Naive thymus-derived CD4-positive, alpha-beta T cell (primary cell): ENCODE measurements around the gene MMRN1. TPM values are rescaled to one million over a fixed set of nuclear protein-coding genes. Genes with fewer than 3 reads are reported as not detected.
A peak's percentile ranks its signal among the peaks of the same experiment; 100 is the strongest.

ENCODE experiments used
- ATAC-seq: fragments of 150-1000 bp; cut with Tn5 transposase; 2 replicates; pipeline ENCODE4 v1.10.0; 2021; ENCODE audit warnings: mild to moderate bottlenecking, moderate library complexity
- CTCF ChIA-PET: fragments of 350-600 bp; sonication (Branson Sonifier 250); formaldehyde crosslinking; loops from one replicate; lab custom pipeline; 2021; ENCODE audit warnings: antibody characterized with exemption; lab: Charles Lee
- POLR2A ChIA-PET: fragments of 350-600 bp; sonication (Branson Sonifier 250); formaldehyde crosslinking; loops from one replicate; lab custom pipeline; 2021; ENCODE audit warnings: antibody characterized with exemption, inconsistent platforms; lab: Charles Lee
- DNase-seq, 9 donors: peaks; one replicate each; pipeline versions ENCODE4 v3.0.0 to v3.0.0-alpha.2; 2020 to 2022; ENCODE audit warnings: mixed read lengths in 1 of 9
- H3K27ac ChIP-seq: one replicate; pipeline ENCODE4 v1.7.0; 2013; ENCODE audit warnings: mild to moderate bottlenecking, low read depth, low read length, moderate library complexity
- H3K27me3 ChIP-seq, 2 donors: one replicate each; pipeline ENCODE4 v1.7.0; 2013; ENCODE audit warnings: low read length in 2 of 2, mild to moderate bottlenecking in 2 of 2, moderate library complexity in 2 of 2; ENCODE audit not compliant: control insufficient read depth in 2 of 2, insufficient read depth in 2 of 2
- H3K36me3 ChIP-seq, 3 experiments: 1 replicate in 2 of 3; 2 replicates in 1 of 3; pipeline ENCODE4 v1.7.0; 2013; ENCODE audit warnings: low read length in 3 of 3, mild to moderate bottlenecking in 3 of 3, moderate library complexity in 1 of 3; ENCODE audit not compliant: insufficient read depth in 3 of 3, control insufficient read depth in 2 of 3
- H3K4me1 ChIP-seq, 2 donors: one replicate each; pipeline ENCODE4 v1.7.0; 2013; ENCODE audit warnings: low read length in 2 of 2, mild to moderate bottlenecking in 2 of 2, moderate library complexity in 1 of 2; ENCODE audit not compliant: control insufficient read depth in 2 of 2, insufficient read depth in 2 of 2
- H3K4me3 ChIP-seq: 2 replicates; pipeline ENCODE4 v1.7.0; 2013; ENCODE audit warnings: mild to moderate bottlenecking, low read length
- H3K9me3 ChIP-seq, 3 experiments: 1 replicate in 2 of 3; 2 replicates in 1 of 3; pipeline ENCODE4 v1.7.0; 2013; ENCODE audit warnings: low read length in 3 of 3; ENCODE audit not compliant: control insufficient read depth in 2 of 3
- H3K27ac Mint-ChIP-seq, 9 donors: one replicate each; pipeline ENCODE4 v1.8.0; 2020 to 2022; ENCODE audit warnings: mixed read lengths in 9 of 9, mild to moderate bottlenecking in 8 of 9, moderate library complexity in 5 of 9, inconsistent platforms in 2 of 9
- H3K27me3 Mint-ChIP-seq, 5 donors: one replicate each; pipeline ENCODE4 v1.8.0; 2021 to 2022; ENCODE audit warnings: mixed read lengths in 5 of 5, mild to moderate bottlenecking in 1 of 5
- H3K36me3 Mint-ChIP-seq, 5 donors: one replicate each; pipeline ENCODE4 v1.8.0; 2020 to 2022; ENCODE audit warnings: mixed read lengths in 5 of 5, mild to moderate bottlenecking in 3 of 5, inconsistent platforms in 1 of 5
- H3K4me1 Mint-ChIP-seq, 7 donors: one replicate each; pipeline ENCODE4 v1.8.0; 2020 to 2022; ENCODE audit warnings: mixed read lengths in 7 of 7, mild to moderate bottlenecking in 3 of 7, inconsistent platforms in 1 of 7
- H3K4me3 Mint-ChIP-seq, 10 donors: one replicate each; pipeline ENCODE4 v1.8.0; 2020 to 2022; ENCODE audit warnings: mild to moderate bottlenecking in 10 of 10, mixed read lengths in 10 of 10, moderate library complexity in 6 of 10, inconsistent platforms in 2 of 10
- H3K9me3 Mint-ChIP-seq, 11 donors: one replicate each; pipeline ENCODE4 v1.8.0; 2020 to 2022; ENCODE audit warnings: mixed read lengths in 11 of 11, mild to moderate bottlenecking in 4 of 11, inconsistent platforms in 1 of 11, moderate library complexity in 1 of 11
- intact Hi-C, 2 donors: fragments of 100-400 bp; cut with micrococcal nuclease; formaldehyde crosslinking; loops; one replicate each; pipeline ENCODE4 v1.15.1; 2023
- polyA plus RNA-seq, 2 donors: library from polyadenylated mRNA; unstranded; fragments of 300-500 nt; fragmentation: Illumina TruSeq; gene quantifications; one replicate each; pipeline ENCODE4 v1.2.3, GENCODE V29; 2021
- total RNA-seq, 6 experiments: library from RNA in 5 of 6; stranded (reverse) in 5 of 6; gene quantifications; 1 replicate in 5 of 6; 2 replicates in 1 of 6; pipeline ENCODE4 v1.2.3 and lab custom pipeline; 2021 to 2026

MMRN1 gene
- total and polyA plus RNA-seq, 7 experiments from 2014 or later, result 0.16 to 2.2 (median 0.73) TPM

GRCh38 chr4:89922848-89923416 lies 28.3 kb downstream of the MMRN1 start:
- no peak overlapping the region for H3K4me3 Mint-ChIP-seq
- Histone ChIP-seq H3K9me3 (no peaks in the 10 kb centered on the region), H3K27me3 (no peaks in the 10 kb centered on the region), H3K36me3 (no peaks in the 10 kb centered on the region), H3K4me3 (no peak overlapping the region), H3K4me1 (no peaks in the 10 kb centered on the region), H3K27ac (no peak overlapping the region)
- H3K36me3 Mint-ChIP-seq, result peaks cover 0 to 16% (median 5%) of the 10 kb centered on the region in 5 donors
- CTCF ChIA-PET, result no interaction called here
- DNase-seq, result no peak
- H3K27ac Mint-ChIP-seq, result no peak overlapping the region
- POLR2A ChIA-PET, result no interaction called here
- no peak for ATAC-seq
- peaks cover 0 to 7% (median 3%) of the 10 kb centered on the region in 5 donors for H3K27me3 Mint-ChIP-seq
- intact Hi-C loops, result no loop called here
- H3K4me1 Mint-ChIP-seq, result no peaks in the 10 kb centered on the region
- H3K9me3 Mint-ChIP-seq, result peaks cover 0 to 4% (median 0%) of the 10 kb centered on the region in 11 donors

- Histone ChIP-seq H3K27me3 (no peaks in the 10 kb centered on the region), H3K27ac (no peak overlapping the region), H3K4me1 (peaks cover 3 to 5% of the 10 kb centered on the region in 2 donors), H3K36me3 (no peaks in the 10 kb centered on the region), H3K9me3 (no peaks in the 10 kb centered on the region), H3K4me3 (no peak overlapping the region)
- POLR2A ChIA-PET, result no interaction called here
- Mint-ChIP-seq H3K4me3 (peak overlapping the region in 2 of 10 donors; percentile 1 to 3), H3K27ac (peak overlapping the region in 4 of 9 donors; percentile 4 to 88 (median 44)), H3K4me1 (peaks cover 0 to 16% (median 14%) of the 10 kb centered on the region in 7 donors), H3K9me3 (peaks cover 0 to 10% (median 4%) of the 10 kb centered on the region in 11 donors), H3K36me3 (peaks cover 0 to 31% (median 21%) of the 10 kb centered on the region in 5 donors), H3K27me3 (peaks cover 0 to 4% (median 0%) of the 10 kb centered on the region in 5 donors)
- no peak for DNase-seq
- ATAC-seq, result no peak
- intact Hi-C loops, result no loop called here
- CTCF ChIA-PET, result no interaction called here
These were observed 34.2 kb downstream of the MMRN1 start for GRCh38 chr4:89928838-89929237.

- Histone ChIP-seq H3K27me3 (no peaks in the 10 kb centered on the region), H3K9me3 (no peaks in the 10 kb centered on the region), H3K4me1 (peaks cover 3 to 5% of the 10 kb centered on the region in 2 donors), H3K36me3 (no peaks in the 10 kb centered on the region), H3K27ac (no peak overlapping the region), H3K4me3 (peak overlapping the region; percentile 32)
- ChIA-PET POLR2A (no interaction called here), CTCF (no interaction called here)
- intact Hi-C loops, result no loop called here
- ATAC-seq (peak; percentile 87), DNase-seq (peak in 7 of 9 donors; percentile 19 to 68 (median 60))
- Mint-ChIP-seq H3K27me3 (peaks cover 0 to 4% (median 0%) of the 10 kb centered on the region in 5 donors), H3K4me1 (peaks cover 0 to 16% (median 14%) of the 10 kb centered on the region in 7 donors), H3K36me3 (peaks cover 0 to 31% (median 21%) of the 10 kb centered on the region in 5 donors), H3K9me3 (peaks cover 0 to 10% (median 4%) of the 10 kb centered on the region in 11 donors), H3K4me3 (peak overlapping the region in 8 of 10 donors; percentile 48 to 68 (median 62)), H3K27ac (peak overlapping the region in 8 of 9 donors; percentile 27 to 88 (median 74))
These were observed 34.9 kb downstream of the MMRN1 start for GRCh38 chr4:89929425-89930159.

DNA sequence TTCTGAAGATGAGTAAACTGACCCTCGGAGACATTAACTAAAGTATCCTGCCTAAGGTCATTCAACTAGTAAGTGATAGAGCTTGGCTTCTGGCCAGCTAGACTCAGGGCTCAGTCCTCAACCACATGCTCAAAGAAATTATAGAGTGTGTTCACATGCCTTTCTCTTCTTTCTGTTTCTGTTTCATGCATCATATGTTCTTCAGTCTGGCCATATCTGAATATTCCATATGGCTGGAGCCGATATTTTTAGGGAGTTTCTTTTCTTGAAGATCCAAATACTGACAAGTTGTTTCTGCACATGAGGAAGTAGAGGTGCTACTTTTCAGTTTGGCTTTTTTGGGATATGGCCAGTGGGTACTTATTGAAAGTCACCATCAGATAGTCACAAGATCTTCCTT lies 44.9 kb downstream of the MMRN1 start:
- H3K4me3 Mint-ChIP-seq, result no peak overlapping the region
- no peak for ATAC-seq
- H3K4me3 ChIP-seq, result no peak overlapping the region
- no peaks in the 10 kb centered on the region for H3K9me3 ChIP-seq
- ChIA-PET POLR2A (no interaction called here), CTCF (no interaction called here)
- no peaks in the 10 kb centered on the region for H3K27me3 ChIP-seq
- peaks cover 0 to 7% (median 4%) of the 10 kb centered on the region in 5 donors for H3K27me3 Mint-ChIP-seq
- H3K27ac Mint-ChIP-seq, result no peak overlapping the region
- H3K27ac ChIP-seq, result no peak overlapping the region
- peaks cover 0 to 5% (median 0%) of the 10 kb centered on the region in 5 donors for H3K36me3 Mint-ChIP-seq
- H3K36me3 ChIP-seq, result no peaks in the 10 kb centered on the region
- no peak for DNase-seq
- no peaks in the 10 kb centered on the region for H3K4me1 Mint-ChIP-seq
- no peaks in the 10 kb centered on the region for H3K4me1 ChIP-seq
- intact Hi-C loops, result no loop called here
- H3K9me3 Mint-ChIP-seq, result peaks cover 0 to 2% (median 0%) of the 10 kb centered on the region in 11 donors

DNA sequence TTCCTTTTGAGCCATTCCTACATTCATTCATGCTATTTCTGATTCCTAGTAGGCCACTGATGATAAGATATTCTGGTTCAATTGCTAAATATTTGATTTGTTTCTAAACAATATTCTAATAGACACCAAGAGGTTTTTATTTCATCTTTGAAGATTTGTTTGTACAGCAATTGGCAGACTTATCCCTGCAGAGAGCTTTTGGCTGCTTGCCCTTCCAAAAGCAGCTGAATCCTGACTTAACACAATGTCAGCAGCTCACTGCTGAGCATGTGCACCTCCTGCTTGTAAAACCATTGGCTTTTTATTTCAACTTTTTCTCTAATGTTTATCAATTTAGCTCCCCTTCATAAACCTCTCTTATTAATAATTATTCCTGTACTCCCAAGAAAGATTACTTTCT lies 45.3 kb downstream of the MMRN1 start:
- Histone ChIP-seq H3K4me1 (no peaks in the 10 kb centered on the region), H3K36me3 (no peaks in the 10 kb centered on the region), H3K9me3 (no peaks in the 10 kb centered on the region), H3K4me3 (no peak overlapping the region), H3K27me3 (no peaks in the 10 kb centered on the region), H3K27ac (no peak overlapping the region)
- Mint-ChIP-seq H3K36me3 (peaks cover 0 to 5% (median 0%) of the 10 kb centered on the region in 5 donors), H3K9me3 (peaks cover 0 to 2% (median 0%) of the 10 kb centered on the region in 11 donors), H3K4me1 (no peaks in the 10 kb centered on the region), H3K27me3 (peaks cover 0 to 7% (median 4%) of the 10 kb centered on the region in 5 donors), H3K27ac (no peak overlapping the region), H3K4me3 (no peak overlapping the region)
- ChIA-PET CTCF (no interaction called here), POLR2A (no interaction called here)
- no peak for DNase-seq
- ATAC-seq, result no peak
- intact Hi-C loops, result no loop called here

GRCh38 chr4:89942811-89943210 lies 48.2 kb downstream of the MMRN1 start:
- no peak for ATAC-seq
- no peak overlapping the region for H3K27ac Mint-ChIP-seq
- intact Hi-C loops, result no loop called here
- no peaks in the 10 kb centered on the region for H3K4me1 ChIP-seq
- ChIA-PET CTCF (no interaction called here), POLR2A (no interaction called here)
- H3K4me1 Mint-ChIP-seq, result no peaks in the 10 kb centered on the region
- H3K27me3 ChIP-seq, result no peaks in the 10 kb centered on the region
- no peaks in the 10 kb centered on the region for H3K36me3 ChIP-seq
- H3K9me3 Mint-ChIP-seq, result no peaks in the 10 kb centered on the region
- DNase-seq, result no peak
- H3K27me3 Mint-ChIP-seq, result peaks cover 0 to 7% (median 4%) of the 10 kb centered on the region in 5 donors
- H3K4me3 ChIP-seq, result no peak overlapping the region
- no peak overlapping the region for H3K4me3 Mint-ChIP-seq
- H3K36me3 Mint-ChIP-seq, result peaks cover 0 to 4% (median 0%) of the 10 kb centered on the region in 5 donors
- H3K9me3 ChIP-seq, result no peaks in the 10 kb centered on the region
- H3K27ac ChIP-seq, result no peak overlapping the region
